ENCODE measurements around the gene FANCE. TPM values are rescaled to one million over a fixed set of nuclear protein-coding genes. Genes with fewer than 3 reads are reported as not detected.

Gene FANCE
- total RNA-seq, 1 donor from 2014 or later: 7.8 TPM

DNA sequence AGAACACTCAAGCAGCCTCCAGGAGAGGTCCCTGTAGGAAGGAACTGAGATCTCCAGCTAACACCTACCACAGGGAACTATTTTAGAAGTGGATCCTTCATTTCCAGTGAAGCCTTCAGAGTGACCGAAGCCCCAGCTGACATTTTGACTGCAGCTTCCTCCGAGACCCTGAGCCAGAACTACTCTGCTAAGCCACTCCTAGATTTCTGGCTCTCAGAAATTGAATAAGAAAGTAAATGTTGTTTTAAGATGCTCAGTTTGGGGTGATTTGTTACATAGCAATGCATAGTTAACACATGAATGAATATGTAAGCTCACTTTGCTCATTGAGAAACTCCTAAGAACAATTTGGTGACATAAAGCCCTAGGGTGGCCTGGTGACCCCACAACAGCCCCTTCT is 55.1 kb downstream of the FANCE start:
- peaks cover 5% of the 10 kb centered on the region for H3K27me3 Mint-ChIP-seq (ENCODE audit: unreplicated experiment)
- no peaks in the 10 kb centered on the region for H3K4me1 Mint-ChIP-seq (ENCODE audit: unreplicated experiment)
- TF ChIP-seq, protein P1, sequence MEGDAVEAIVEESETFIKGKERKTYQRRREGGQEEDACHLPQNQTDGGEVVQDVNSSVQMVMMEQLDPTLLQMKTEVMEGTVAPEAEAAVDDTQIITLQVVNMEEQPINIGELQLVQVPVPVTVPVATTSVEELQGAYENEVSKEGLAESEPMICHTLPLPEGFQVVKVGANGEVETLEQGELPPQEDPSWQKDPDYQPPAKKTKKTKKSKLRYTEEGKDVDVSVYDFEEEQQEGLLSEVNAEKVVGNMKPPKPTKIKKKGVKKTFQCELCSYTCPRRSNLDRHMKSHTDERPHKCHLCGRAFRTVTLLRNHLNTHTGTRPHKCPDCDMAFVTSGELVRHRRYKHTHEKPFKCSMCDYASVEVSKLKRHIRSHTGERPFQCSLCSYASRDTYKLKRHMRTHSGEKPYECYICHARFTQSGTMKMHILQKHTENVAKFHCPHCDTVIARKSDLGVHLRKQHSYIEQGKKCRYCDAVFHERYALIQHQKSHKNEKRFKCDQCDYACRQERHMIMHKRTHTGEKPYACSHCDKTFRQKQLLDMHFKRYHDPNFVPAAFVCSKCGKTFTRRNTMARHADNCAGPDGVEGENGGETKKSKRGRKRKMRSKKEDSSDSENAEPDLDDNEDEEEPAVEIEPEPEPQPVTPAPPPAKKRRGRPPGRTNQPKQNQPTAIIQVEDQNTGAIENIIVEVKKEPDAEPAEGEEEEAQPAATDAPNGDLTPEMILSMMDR (IDR thresholded peaks at IDR 0.05): no peak
- no peaks in the 10 kb centered on the region for H3K9me3 Mint-ChIP-seq (ENCODE audit: unreplicated experiment)
- no peak overlapping the region for H3K27ac Mint-ChIP-seq (ENCODE audit: unreplicated experiment)
- no peak overlapping the region for H3K4me3 Mint-ChIP-seq (ENCODE audit: unreplicated experiment)
- no peaks in the 10 kb centered on the region for H3K36me3 Mint-ChIP-seq (ENCODE audit: unreplicated experiment)
- no peak for DNase-seq (ENCODE audit: extremely low spot score, unreplicated experiment)

DNA sequence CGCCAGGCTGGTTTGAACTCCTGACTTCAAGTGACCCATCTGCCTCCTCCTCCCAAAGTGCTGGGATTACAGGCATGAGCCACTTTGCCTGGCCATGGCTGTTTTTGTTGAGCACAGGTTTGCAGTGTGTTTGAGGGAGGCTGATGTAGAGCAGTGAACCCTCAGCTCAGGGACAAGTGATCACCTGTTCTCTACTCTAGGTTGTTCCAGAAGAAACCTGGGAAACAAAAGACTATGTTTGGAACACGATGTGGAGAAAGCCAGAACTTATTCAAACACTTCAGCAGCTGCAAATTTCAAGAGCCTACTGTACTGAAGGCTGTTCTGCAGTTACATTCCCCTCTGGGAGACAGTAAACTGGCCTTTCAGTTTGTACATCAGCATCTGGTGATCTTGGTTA is 55.9 kb downstream of the FANCE start:
- H3K4me1 Mint-ChIP-seq (ENCODE audit: unreplicated experiment): no peaks in the 10 kb centered on the region
- no peaks in the 10 kb centered on the region for H3K9me3 Mint-ChIP-seq (ENCODE audit: unreplicated experiment)
- no peaks in the 10 kb centered on the region for H3K36me3 Mint-ChIP-seq (ENCODE audit: unreplicated experiment)
- H3K27ac Mint-ChIP-seq (ENCODE audit: unreplicated experiment): no peak overlapping the region
- TF ChIP-seq, protein P1 (IDR thresholded peaks at IDR 0.05): no peak
- H3K4me3 Mint-ChIP-seq (ENCODE audit: unreplicated experiment): no peak overlapping the region
- peaks cover 5% of the 10 kb centered on the region for H3K27me3 Mint-ChIP-seq (ENCODE audit: unreplicated experiment)
- no peak for DNase-seq (ENCODE audit: extremely low spot score, unreplicated experiment)

DNA sequence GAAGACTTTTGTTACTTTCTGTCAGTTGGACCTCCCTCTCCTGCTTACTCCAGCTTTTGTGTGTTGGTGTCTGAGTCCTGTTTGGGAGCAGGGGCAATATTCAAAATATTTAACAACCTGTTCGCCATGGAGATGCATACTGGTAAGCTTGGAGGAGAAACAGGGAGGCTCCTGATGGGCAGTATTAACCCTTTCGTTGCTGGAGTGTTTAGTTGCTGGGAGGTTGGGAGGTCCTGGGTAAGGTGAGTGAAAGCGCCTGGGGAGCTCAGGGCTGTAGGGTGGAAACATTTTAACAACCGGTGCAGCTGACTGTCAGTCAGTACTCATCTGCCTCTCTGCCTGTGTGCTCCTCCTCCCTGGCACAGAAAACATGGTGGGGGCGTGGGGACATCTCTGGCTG is 56.4 kb downstream of the FANCE start:
- Mint-ChIP-seq H3K36me3 (ENCODE audit: unreplicated experiment) (no peaks in the 10 kb centered on the region), H3K4me3 (ENCODE audit: unreplicated experiment) (no peak overlapping the region), H3K4me1 (ENCODE audit: unreplicated experiment) (no peaks in the 10 kb centered on the region), H3K27ac (ENCODE audit: unreplicated experiment) (no peak overlapping the region), H3K27me3 (ENCODE audit: unreplicated experiment) (peaks cover 5% of the 10 kb centered on the region), H3K9me3 (ENCODE audit: unreplicated experiment) (no peaks in the 10 kb centered on the region)
- DNase-seq (ENCODE audit: extremely low spot score, unreplicated experiment): no peak
- TF ChIP-seq, protein P1 (IDR thresholded peaks at IDR 0.05): no peak

DNA sequence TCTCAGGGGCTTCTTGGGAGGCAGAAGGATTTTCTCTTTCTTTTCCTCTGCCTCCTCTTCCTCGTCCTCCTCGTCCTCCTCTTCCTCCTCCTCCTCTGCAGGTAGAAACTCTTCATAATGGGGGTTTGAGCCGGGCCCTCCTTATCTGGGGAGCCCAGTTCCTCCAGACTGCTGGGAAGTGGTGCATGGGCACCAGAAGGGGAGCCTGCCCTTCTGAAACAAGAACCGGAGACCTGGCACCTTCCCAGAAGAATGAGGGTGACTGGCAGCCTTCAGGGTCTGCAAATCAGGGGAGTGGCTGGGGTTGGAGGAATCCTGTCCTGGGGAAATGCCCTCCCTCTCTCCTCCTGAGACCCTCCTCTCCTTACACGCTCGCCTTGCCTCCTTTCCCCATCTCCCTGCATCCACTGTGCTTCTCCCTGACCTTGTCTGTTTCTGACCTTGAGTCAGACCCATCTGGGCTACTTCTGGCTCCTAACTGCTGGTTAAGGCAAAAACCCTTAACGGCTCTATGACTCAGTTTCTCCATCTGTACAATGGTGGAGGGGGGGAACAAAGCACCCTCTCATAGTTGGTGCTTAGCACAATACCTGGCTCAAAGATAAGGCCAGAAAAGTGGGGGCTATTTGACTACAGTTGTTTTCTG is 58.9 kb downstream of the FANCE start:
- Mint-ChIP-seq H3K9me3 (ENCODE audit: unreplicated experiment) (no peaks in the 10 kb centered on the region), H3K36me3 (ENCODE audit: unreplicated experiment) (no peaks in the 10 kb centered on the region), H3K27ac (ENCODE audit: unreplicated experiment) (no peak overlapping the region), H3K4me1 (ENCODE audit: unreplicated experiment) (no peaks in the 10 kb centered on the region), H3K4me3 (ENCODE audit: unreplicated experiment) (no peak overlapping the region), H3K27me3 (ENCODE audit: unreplicated experiment) (no peaks in the 10 kb centered on the region)
- DNase-seq (ENCODE audit: extremely low spot score, unreplicated experiment): no peak
- TF ChIP-seq, protein P1 (IDR thresholded peaks at IDR 0.05): no peak

DNA sequence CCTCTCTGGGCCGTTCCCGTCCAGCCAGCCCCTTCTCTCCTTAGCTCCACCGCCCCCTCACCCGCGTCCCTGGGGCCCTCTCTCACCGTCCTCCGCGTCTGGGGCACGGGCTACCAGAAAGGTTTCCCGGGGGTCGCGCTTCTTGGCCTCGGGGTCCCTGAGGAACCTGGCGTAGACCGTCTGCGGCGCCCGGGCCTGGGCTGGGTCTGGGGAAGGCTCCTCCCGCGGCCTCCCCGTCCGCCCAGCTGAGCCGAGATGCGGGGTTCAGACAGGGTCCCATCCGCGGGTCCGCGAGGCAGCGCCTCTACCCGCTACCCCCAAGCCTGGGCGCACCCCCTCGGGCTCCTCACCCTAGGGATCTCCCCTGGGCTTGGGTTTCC is 59.4 kb downstream of the FANCE start:
- no peak for DNase-seq (ENCODE audit: extremely low spot score, unreplicated experiment)
- Mint-ChIP-seq H3K9me3 (ENCODE audit: unreplicated experiment) (no peaks in the 10 kb centered on the region), H3K36me3 (ENCODE audit: unreplicated experiment) (no peaks in the 10 kb centered on the region), H3K27ac (ENCODE audit: unreplicated experiment) (no peak overlapping the region), H3K27me3 (ENCODE audit: unreplicated experiment) (no peaks in the 10 kb centered on the region), H3K4me3 (ENCODE audit: unreplicated experiment) (no peak overlapping the region), H3K4me1 (ENCODE audit: unreplicated experiment) (no peaks in the 10 kb centered on the region)
- TF ChIP-seq, protein P1 (IDR thresholded peaks at IDR 0.05): no peak
